ENCODE results near the gene CNFN.
"Not testable (repeated sequence)": the region's sequence is repeated elsewhere in the genome, so short reads cannot be mapped to it uniquely, and the experiment has no call there.

Gene CNFN

DNA sequence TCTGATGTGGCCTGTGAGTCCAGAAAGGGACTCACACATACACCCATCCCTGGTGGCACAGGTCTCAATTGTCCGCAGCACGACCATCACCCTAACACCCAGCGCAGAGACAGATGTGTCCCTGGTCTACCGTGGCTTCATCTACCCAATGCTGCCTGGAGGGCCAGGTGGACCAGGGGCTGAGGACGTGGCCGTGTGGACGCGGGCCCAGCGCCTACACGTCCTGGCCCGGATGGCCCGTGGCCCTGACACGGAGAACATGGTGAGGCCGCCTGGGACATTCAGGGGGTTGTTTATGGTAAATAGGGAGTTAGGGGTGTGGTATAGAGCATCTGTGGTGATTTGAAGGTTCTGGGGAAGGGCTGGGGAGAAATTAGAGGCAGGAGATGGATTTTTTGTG is 41.9 kb downstream of the CNFN start:
- no peak for DNase-seq

DNA sequence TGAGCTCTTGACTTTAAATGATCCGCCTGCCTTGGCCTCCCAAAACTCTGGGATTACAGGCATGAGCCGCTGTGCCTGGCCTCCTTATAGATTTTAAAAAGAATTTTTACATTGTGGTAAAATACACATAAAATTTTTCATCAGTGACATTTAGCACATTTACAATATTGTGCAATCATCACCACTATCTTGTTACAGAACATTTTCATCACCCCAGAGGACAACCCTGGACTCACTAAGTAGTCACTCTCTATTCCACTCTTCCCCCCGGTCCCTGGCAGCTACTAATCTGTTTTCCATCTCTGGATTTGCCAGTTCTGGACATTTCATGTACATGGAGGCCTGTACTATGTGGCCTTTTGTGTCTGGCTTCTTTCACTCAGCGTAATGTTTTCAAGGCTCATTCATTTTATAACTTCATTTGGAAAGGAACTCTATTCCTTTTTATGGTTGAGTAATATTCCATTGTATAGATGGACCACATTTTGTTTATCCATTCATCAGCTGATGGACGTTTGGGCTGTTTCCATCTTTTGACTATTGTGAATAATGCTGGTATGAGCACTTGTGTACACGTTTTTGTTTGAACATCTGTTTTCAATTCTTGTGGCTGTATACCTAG is 44.8 kb downstream of the CNFN start:
- no peak for DNase-seq

DNA sequence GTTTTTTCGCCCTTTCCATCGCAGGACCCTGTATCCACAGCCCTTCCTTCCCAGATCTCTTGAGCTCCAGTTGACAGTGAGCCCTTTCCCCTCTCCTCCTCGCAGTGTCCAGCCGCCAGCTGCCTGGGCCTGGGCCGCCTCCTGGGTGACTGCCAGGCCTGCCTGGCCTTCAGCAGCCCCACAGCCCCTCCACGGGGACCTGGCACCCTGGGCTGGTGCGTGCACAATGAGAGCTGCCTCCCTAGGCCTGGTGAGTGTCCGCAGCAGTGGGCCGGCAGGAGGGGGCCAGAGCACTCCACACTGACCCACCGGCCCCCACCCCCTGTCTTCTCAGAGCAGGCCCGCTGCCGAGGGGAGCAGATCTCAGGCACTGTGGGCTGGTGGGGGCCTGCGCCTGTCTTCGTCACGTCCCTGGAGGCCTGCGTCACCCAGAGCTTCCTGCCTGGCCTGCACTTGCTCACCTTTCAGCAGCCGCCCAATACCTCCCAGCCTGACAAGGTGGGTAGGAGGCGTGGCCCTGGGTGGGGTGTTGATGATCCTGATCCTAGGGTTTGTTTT is 45.7 kb downstream of the CNFN start:
- no peak for DNase-seq

DNA sequence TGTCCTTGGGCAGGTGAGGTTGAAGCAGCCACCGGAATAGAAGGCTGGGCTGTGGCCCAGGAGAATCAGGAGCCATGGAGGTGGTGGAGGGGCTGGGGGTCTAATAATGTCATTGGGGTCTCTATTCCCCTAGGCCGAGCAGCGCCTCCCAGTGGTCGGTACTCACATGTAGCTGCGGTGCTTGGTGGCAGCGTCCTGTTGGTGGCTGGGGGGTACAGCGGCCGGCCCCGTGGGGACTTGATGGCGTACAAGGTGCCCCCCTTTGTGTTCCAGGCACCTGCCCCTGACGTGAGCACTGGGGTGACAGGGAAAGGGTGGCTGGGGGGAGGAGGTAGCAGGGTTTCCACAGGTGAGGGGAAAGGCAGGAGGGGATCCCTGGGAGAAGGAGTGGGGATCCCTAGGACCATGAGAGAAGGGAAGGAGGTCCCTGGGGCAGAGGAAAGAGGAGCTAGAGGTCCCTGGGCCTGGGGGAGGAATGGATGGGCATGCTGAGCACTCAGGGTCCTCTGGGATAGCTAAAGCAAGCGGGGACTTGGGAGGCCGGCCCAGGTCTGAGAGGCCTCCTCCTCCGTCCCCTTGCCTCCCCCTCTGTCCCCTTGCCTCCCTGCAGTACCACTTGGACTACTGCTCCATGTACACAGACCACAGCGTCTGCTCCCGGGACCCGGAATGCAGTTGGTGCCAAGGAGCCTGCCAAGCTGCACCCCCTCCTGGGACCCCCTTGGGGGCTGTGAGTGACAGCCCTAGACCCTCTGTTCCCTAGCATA is 46.6 kb downstream of the CNFN start:
- no peak for DNase-seq

DNA sequence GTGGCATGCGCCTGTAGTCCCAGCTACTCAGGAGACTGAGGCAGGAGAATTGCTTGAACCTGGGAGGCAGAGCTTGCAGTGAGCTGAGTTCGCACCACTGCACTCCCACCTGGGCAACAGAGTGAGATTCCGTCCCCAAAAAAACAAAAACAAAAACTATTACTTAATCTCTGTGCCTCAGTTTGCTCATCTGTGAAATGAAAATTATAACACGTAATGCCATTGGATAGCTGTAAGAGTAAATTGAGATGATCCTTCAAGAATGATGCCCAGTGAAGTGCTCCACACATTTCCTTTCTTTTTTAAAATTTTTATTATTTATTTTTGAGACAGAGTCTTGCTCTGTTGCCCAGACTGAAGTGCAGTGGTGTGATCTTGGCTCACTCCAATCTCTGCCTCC is 50.2 kb downstream of the CNFN start:
- not testable (repeated sequence) for DNase-seq

DNA sequence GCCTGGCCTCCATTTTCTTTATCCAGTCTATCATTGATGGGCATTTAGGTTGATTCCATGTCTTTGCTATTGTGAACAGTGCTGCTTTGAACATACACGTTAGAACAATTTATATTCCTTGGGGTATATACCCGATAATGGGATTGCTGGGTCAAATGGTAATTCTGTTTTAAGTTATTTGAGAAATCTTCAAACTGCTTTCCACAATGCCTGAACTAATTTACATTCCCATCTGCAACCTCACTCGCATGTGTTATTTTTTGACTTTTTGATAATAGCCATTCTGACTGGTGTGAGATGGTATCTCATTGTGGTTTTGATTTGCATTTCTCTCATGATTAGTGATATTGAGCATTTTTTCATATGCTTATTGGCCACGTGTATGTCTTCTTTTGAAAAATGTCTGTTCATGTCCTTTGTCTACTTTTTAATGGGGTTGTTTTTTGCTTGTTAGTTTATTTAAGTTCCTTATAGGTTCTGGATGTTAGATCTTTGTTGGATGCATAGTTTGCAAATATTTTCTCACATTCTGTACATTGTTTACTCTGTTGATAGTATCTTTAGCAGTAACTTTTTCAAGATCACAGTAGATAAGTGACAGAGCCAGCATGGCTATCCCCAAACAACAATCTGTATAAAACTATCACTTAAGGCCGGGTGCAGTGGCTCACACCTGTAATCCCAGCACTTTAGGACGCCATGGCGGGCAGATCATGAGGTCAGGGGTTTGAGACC is 50.8 kb downstream of the CNFN start:
- DNase-seq: not testable (repeated sequence)
